GM21390 (cell line): Measurements from ENCODE around the gene LTN1.
"Not testable (repeated sequence)": the region's sequence is repeated elsewhere in the genome, so short reads cannot be mapped to it uniquely, and the experiment has no call there.

Experiments
- ATAC-seq: cut with Tn5 transposase; IDR thresholded peaks from one replicate; pipeline ENCODE4 v1.9.1; 2021; ENCODE audit not compliant: unreplicated experiment

The LTN1 gene

DNA sequence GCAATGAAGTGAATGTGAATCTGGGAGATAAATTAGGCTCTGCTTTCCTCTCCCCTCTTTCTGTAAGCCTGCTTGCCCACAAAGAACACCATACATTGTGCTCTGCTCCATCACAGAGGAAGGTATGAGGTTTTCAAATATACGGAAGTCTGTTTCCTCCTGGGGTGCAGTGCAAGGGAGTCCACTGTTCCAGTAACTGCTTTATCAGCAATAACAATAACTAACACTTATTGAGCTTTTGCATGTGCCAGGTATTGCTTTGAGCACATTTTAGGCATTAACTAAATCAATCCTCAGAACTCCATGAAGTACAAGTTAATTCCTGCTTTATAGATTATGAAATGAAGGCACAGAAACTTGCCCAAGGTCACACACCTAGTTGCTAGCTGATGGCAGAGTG lies 10.0 kb downstream of the LTN1 start:
- ATAC-seq: no peak

- no peak for ATAC-seq
Observed at GRCh38 chr21:28979092-28979491, 13.6 kb downstream of the LTN1 start.

GRCh38 chr21:28975397-28975796 lies 17.3 kb downstream of the LTN1 start:
- no peak for ATAC-seq

GRCh38 chr21:28974531-28975227 lies 18.0 kb downstream of the LTN1 start:
- ATAC-seq: no peak

- no peak for ATAC-seq
Observed at GRCh38 chr21:28972398-28972797, 20.3 kb downstream of the LTN1 start.

DNA sequence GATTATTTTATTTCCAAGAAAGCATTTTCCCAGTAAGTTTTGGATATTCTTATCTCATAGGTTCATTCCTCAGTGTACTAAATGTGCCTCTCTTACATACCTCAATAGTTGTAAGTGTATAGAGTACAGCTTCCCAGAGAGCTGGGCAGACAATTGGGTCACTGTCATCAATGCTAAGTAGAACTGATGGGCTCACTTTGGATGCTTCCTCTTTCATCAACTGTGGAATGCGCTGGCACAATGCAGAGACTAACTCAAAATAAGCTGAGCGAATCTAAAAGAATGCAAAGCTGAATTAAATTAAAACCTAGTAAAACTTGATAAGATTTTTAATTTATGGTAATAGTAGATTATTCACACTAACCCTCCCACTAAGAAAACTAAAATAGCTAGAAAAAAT lies 21.5 kb downstream of the LTN1 start:
- ATAC-seq: no peak

- ATAC-seq: no peak
Observed at GRCh38 chr21:28963831-28964230, 28.8 kb downstream of the LTN1 start.

- no peak for ATAC-seq
Observed at GRCh38 chr21:28962465-28962864, 30.2 kb downstream of the LTN1 start.

DNA sequence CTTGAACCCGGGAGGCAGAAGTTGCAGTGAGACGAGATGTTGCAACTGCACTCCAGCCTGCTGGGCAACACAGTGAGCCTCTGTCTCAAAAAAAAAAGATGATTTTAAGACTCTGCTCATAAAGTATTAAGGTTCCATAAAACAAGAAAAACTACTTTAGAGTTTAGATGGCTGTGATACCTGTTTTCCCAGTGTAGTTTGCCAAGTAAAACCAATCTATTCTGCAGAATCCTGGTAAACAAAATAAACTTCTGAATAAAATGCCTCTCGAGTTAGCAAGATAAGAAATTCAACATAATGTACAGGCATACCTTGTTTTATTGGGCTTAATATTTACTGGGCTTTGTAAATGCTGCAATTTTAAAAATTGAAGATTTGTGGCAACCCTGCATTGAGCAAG lies 30.8 kb downstream of the LTN1 start:
- ATAC-seq: no peak

- no peak for ATAC-seq
Observed at GRCh38 chr21:28960245-28960644, 32.4 kb downstream of the LTN1 start.

DNA sequence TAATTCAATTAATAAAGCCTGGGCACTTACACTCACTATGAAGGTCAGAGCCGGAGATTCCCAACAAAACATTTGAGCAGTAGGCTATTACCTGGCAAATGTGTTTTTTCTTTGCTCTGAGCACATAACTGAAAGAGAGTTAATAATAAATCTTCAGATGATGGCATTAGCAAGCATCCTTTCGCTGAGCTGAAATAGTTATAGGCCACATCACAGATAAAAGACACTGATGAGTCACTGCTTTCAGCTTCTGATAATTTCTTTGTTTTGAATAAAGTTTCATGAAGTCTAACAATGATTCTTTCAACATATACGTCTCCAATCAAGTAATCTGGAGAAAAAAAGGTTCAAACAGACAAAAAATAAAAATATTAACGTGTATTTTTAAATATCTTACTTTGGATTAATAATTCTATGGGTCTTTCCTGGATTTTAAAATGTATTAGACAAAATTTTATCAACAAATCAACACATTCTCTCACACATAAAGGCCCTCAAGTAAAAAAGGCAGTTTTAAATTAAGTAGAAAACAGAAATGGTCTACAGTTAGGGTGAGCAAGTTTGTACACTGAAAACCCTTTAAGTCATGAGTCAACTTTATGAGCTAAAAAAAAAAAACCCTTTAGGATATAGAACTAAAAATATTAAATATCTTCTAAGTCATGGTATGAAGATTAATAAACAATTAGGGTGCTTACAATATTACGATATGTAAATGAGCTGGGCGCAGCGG lies 33.1 kb downstream of the LTN1 start:
- ATAC-seq: no peak

GRCh38 chr21:28953247-28953646 lies 39.4 kb downstream of the LTN1 start:
- ATAC-seq: peak; percentile 75

DNA sequence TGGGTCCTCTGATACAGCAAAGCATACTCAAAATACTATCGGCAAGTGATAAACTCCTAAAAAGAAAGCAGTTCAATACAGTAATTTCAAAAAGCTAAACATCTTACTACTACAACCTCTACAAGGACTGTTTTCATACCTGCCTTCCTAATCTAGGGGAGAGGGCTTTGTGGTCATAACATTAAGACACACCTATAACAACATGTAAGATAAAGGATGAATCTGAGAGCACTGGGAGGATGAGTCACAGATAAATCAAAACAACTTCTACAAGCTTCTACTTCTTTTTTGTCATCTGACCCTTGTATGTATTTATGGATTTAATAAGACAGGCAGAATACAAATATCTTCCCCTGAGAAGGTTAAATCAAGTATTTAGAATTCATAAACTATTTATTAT lies 40.0 kb downstream of the LTN1 start:
- no peak for ATAC-seq

DNA sequence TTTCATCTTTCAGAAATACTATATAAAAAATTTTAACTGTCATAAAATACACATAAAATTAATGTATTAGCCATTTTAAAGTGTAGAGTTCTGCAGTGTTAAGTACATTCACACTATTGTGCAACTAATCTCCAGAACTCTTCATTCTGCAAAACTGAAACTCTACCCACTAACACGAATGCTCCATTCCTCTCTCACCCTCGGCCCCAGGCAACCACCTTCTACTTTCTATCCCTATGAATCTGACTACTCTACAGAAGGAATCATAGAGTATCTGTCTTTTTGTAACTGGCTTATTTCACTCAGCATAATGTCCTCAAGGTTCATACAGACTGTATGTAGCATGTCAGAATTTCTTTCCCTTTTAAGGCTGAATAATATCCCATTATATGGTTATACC lies 43.4 kb downstream of the LTN1 start:
- no peak for ATAC-seq

DNA sequence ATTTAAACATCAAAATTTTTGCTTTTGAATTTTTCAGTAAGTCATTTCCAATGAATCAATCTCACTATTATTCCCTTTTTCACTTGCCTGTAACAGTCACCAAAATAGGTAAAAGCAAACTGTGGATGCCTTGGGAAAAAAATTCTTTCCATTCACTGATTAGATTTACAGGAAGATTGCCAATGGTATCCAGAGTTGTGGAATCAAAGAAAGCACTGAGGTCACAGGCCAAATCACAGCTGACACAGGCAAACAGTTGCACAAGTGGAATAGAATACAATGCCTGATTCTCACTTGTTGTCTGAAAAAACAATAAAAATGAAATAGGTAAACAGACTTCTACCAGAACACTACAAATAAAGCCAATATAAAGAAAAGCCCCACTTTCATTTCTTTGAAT lies 48.4 kb downstream of the LTN1 start:
- ATAC-seq: no peak

- ATAC-seq: no peak
Observed at GRCh38 chr21:28943631-28944030, 49.0 kb downstream of the LTN1 start.

- no peak for ATAC-seq
Observed at GRCh38 chr21:28938726-28939125, 54.0 kb downstream of the LTN1 start.

GRCh38 chr21:28937737-28938136 lies 54.9 kb downstream of the LTN1 start:
- no peak for ATAC-seq

- no peak for ATAC-seq
Observed at GRCh38 chr21:28936721-28937120, 56.0 kb downstream of the LTN1 start.

GRCh38 chr21:28936036-28936435 lies 56.6 kb downstream of the LTN1 start:
- no peak for ATAC-seq

GRCh38 chr21:28932717-28933116 lies 60.0 kb downstream of the LTN1 start:
- ATAC-seq: no peak

DNA sequence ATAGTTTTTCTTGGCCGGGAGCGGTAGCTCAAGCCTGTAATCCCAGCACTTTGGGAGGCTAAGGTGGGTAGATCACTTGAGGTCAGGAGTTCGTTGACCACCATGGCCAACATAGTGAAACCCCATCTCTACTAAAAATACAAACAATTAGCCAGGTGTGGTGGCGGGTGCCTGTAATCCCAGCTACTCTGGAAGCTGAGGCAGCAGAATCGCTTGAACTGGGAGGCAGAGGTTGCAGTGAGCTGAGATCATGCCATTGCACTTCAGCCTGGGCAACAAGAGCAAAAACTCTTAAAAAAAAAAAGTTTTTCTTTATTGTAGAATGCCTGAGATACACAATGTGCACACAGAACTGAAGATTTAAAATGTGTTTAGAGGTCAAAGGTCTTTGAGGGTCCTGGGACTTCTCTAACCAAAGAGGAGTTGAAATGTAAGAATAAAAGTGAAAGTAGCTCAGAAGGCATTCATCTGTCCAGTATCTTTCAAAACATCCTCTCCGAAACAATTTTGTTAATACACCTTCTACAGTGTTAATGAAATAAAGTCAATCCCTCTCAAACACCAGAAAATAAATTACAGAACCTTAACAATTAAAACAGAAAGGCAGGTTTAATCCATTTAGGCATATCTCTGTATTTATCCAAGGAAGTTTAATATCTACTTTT lies 60.8 kb downstream of the LTN1 start:
- not testable (repeated sequence) for ATAC-seq
